Endothelial cell (in vitro differentiated cells): ENCODE measurements around the gene GOLGA8R. TPM values are rescaled to one million over a fixed set of nuclear protein-coding genes. Genes with fewer than 3 reads are reported as not detected.

Experiments used
- total RNA-seq: library from RNA; stranded (reverse); fragmentation: NEBNext Ultra II Directional; extraction: Animal tissue kit (Norgen Biotek cat#: 25700); gene quantifications from one replicate; pipeline ENCODE4 v1.2.1, GENCODE V29; 2021; ENCODE audit not compliant: unreplicated experiment

The GOLGA8R gene
- total RNA-seq, 1 donor from 2014 or later = 0.92 TPM

Other genes starting within 250 kb of the GOLGA8R start
- gene CHRFAM7A, start 20.7 kb downstream of the GOLGA8R start, total RNA-seq = 1.9 TPM
- not detected for gene GOLGA8Q, start 137.8 kb upstream of the GOLGA8R start, total RNA-seq
- gene GOLGA8H, start 189.8 kb upstream of the GOLGA8R start, total RNA-seq = 0.59 TPM